ENCODE data around the gene CYP4F22.
"Not testable (repeated sequence)": the region's sequence is repeated elsewhere in the genome, so short reads cannot be mapped to it uniquely, and the experiment has no call there.

The CYP4F22 gene

DNA sequence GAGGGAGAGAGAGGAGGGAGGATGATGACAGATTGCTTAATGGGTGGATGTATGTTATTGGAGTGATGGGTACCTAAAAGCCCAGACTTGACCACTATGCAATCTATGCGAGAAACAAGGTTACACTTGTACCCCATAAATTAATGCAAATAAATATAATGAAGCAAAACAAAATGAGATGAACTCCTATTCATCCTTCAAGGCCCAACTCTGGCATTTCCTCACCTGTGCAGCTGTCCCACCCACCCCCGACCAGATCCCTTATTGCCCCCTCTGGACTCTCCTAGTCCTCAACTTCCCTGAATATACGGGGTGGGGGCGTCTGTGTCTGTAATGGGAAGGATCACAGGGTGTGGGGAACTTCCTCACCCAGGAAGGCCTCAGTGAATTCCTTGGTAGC lies 33.2 kb upstream of the CYP4F22 start:
- no peak overlapping the region for H3K23ac ChIP-seq (ENCODE audit: low read length)
- no peak overlapping the region for H3K27ac ChIP-seq (ENCODE audit: low read depth, low read length)
- H3K4ac ChIP-seq (ENCODE audit: low read depth, low read length): no peak overlapping the region
- no peaks in the 10 kb centered on the region for H3K79me1 ChIP-seq (ENCODE audit: low read length)
- H2AK5ac ChIP-seq (ENCODE audit: low read length): no peak overlapping the region
- no peak overlapping the region for H3K4me2 ChIP-seq (ENCODE audit: low read length)
- no peak overlapping the region for H3K56ac ChIP-seq (ENCODE audit: low read length)
- no peak overlapping the region for H2BK120ac ChIP-seq (ENCODE audit: low read depth, low read length)
- H3K18ac ChIP-seq (ENCODE audit: low read length): no peak overlapping the region
- no peak overlapping the region for H4K8ac ChIP-seq (ENCODE audit: low read depth, low read length)
- no peak overlapping the region for H2BK5ac ChIP-seq (ENCODE audit: low read length)
- WGBS (ENCODE audit: extremely low coverage, insufficient coverage, low lambda C conversion rate): no CpG with 5 or more reads among the region's 4 CpGs
- DNase-seq: no peak
- no peak overlapping the region for H3K9ac ChIP-seq (ENCODE audit: low read length)
- no peaks in the 10 kb centered on the region for H3K79me2 ChIP-seq (ENCODE audit: control insufficient read depth, insufficient read depth, low read length)
- H3K36me3 ChIP-seq (ENCODE audit: control insufficient read depth, insufficient read depth, low read length): no peaks in the 10 kb centered on the region
- no peaks in the 10 kb centered on the region for H3K4me1 ChIP-seq (ENCODE audit: control insufficient read depth, low read depth, low read length)
- no peaks in the 10 kb centered on the region for H3K27me3 ChIP-seq (ENCODE audit: insufficient read depth, low read length, poor library complexity)
- H3K4me3 ChIP-seq (ENCODE audit: low read length): no peak overlapping the region
- no peak overlapping the region for H4K5ac ChIP-seq (ENCODE audit: low read length)
- no peak overlapping the region for H2BK15ac ChIP-seq (replicated peaks; ENCODE audit: low read depth)

DNA sequence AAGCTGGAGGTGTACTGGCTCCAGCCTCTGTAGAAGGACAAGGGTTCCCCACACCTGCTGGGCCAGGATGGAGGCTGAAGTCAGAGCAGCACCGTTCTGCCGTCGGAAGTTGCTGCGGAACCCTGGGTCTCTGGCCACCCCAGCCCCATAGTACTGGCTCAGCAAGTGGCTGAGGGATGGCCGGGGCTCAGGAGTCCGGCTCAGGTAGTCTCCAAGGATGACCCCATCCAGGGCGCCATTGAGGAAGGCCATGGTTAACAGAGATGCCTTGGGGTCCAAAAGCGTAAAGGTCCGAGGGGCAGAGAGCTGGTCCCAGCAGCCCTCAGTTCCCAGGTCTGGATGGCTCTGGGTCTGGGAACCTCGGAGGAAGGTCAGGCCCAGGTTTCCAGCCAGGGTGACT lies 32.7 kb upstream of the CYP4F22 start:
- Histone ChIP-seq H4K8ac (ENCODE audit: low read depth, low read length) (no peak overlapping the region), H2BK120ac (ENCODE audit: low read depth, low read length) (no peak overlapping the region), H3K27me3 (ENCODE audit: insufficient read depth, low read length, poor library complexity) (no peaks in the 10 kb centered on the region), H3K4me3 (ENCODE audit: low read length) (no peak overlapping the region), H3K18ac (ENCODE audit: low read length) (no peak overlapping the region), H3K36me3 (ENCODE audit: control insufficient read depth, insufficient read depth, low read length) (no peaks in the 10 kb centered on the region), H3K9ac (ENCODE audit: low read length) (no peak overlapping the region), H3K56ac (ENCODE audit: low read length) (no peak overlapping the region), H3K23ac (ENCODE audit: low read length) (no peak overlapping the region), H3K79me1 (ENCODE audit: low read length) (no peaks in the 10 kb centered on the region), H4K5ac (ENCODE audit: low read length) (no peak overlapping the region), H2BK15ac (replicated peaks; ENCODE audit: low read depth) (no peak overlapping the region), H2AK5ac (ENCODE audit: low read length) (no peak overlapping the region), H2BK5ac (ENCODE audit: low read length) (no peak overlapping the region), H3K4me1 (ENCODE audit: control insufficient read depth, low read depth, low read length) (no peaks in the 10 kb centered on the region), H3K4ac (ENCODE audit: low read depth, low read length) (no peak overlapping the region), H3K79me2 (ENCODE audit: control insufficient read depth, insufficient read depth, low read length) (no peaks in the 10 kb centered on the region), H3K27ac (ENCODE audit: low read depth, low read length) (no peak overlapping the region), H3K4me2 (ENCODE audit: low read length) (no peak overlapping the region)
- no peak for DNase-seq
- no CpG with 5 or more reads among the region's 10 CpGs for WGBS (ENCODE audit: extremely low coverage, insufficient coverage, low lambda C conversion rate)

DNA sequence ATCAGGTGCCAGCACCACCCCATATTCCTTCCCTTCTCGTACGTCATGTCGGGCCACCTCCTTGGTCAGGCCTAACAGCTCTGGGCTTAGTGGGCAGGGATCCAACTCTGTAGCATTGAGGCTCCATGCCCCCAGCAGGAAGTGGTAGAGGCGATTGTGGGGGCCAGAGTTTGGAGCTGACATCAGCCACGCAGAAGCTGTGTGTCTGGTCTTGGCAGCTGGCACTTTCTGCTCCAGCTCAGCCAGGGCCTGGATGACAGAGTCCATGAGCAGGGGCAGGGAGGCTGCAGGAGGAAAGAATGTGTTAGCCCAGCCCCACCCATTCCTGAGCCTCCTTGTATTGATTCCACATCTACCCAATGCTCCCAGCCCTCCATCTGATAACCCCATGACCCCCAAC lies 32.0 kb upstream of the CYP4F22 start:
- no peak overlapping the region for H3K4me2 ChIP-seq (ENCODE audit: low read length)
- H2BK120ac ChIP-seq (ENCODE audit: low read depth, low read length): no peak overlapping the region
- no peak overlapping the region for H3K18ac ChIP-seq (ENCODE audit: low read length)
- DNase-seq: no peak
- no peaks in the 10 kb centered on the region for H3K79me2 ChIP-seq (ENCODE audit: control insufficient read depth, insufficient read depth, low read length)
- no peak overlapping the region for H2AK5ac ChIP-seq (ENCODE audit: low read length)
- no peak overlapping the region for H4K8ac ChIP-seq (ENCODE audit: low read depth, low read length)
- H3K56ac ChIP-seq (ENCODE audit: low read length): no peak overlapping the region
- H4K5ac ChIP-seq (ENCODE audit: low read length): no peak overlapping the region
- H2BK5ac ChIP-seq (ENCODE audit: low read length): no peak overlapping the region
- no CpG with 5 or more reads among the region's 5 CpGs for WGBS (ENCODE audit: extremely low coverage, insufficient coverage, low lambda C conversion rate)
- no peak overlapping the region for H3K9ac ChIP-seq (ENCODE audit: low read length)
- no peak overlapping the region for H3K4ac ChIP-seq (ENCODE audit: low read depth, low read length)
- no peak overlapping the region for H3K27ac ChIP-seq (ENCODE audit: low read depth, low read length)
- no peak overlapping the region for H3K23ac ChIP-seq (ENCODE audit: low read length)
- H3K27me3 ChIP-seq (ENCODE audit: insufficient read depth, low read length, poor library complexity): no peaks in the 10 kb centered on the region
- H2BK15ac ChIP-seq (replicated peaks; ENCODE audit: low read depth): no peak overlapping the region
- H3K4me1 ChIP-seq (ENCODE audit: control insufficient read depth, low read depth, low read length): no peaks in the 10 kb centered on the region
- H3K79me1 ChIP-seq (ENCODE audit: low read length): no peaks in the 10 kb centered on the region
- H3K4me3 ChIP-seq (ENCODE audit: low read length): no peak overlapping the region
- H3K36me3 ChIP-seq (ENCODE audit: control insufficient read depth, insufficient read depth, low read length): no peaks in the 10 kb centered on the region

DNA sequence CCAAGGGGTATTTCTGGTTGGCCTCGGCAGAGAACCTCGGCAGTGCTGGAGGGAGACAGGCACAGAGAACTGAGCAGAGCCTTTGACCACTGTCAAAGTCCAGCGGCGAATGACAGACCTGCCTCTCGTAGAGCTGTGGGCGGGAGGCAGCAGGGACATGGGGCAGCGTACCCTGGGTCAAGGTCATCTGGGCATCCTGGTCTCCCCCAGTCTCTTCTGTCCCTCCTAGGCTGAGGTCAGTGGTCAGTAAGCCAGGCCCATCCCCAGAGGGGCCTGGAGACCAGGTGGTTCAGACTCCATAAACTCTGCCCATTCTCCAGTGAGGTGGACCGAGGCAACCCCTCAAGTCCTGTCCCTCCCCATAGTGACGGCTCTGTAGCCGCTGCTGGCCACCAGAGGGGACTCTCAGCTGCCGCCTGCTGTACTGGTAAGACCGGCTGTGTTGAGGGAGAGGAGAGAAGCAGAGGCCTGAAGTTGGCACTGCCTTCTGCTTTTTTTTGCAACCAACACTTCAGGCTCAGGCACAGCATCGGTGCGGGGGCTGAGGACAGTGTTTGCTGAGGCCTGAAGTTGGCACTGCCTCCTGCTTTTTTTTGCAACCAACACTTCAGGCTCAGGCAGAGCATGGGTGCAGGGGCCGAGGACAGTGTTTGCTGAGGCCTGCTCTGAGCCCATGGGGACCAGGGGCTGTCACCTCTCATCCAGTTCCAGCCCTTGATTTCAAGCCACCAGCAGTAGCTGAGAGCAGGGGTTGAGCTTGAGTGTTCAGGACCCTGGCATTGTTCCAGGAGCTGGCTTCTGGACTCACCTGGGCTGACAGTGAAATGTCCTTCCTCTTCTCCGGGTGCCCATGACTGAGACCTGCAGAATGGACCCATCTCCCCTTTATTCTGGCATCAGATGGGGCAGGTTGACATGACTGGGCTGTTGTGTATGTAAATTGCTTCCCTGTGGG lies 28.7 kb upstream of the CYP4F22 start, which contains the start of gene PGLYRP2:
Gene PGLYRP2 (minus strand): TSS at position 111 of the 955 bp plus-strand sequence. CDS start 130 bp downstream, outside the sequence.
- H3K36me3 ChIP-seq (ENCODE audit: control insufficient read depth, insufficient read depth, low read length): no peaks in the 10 kb centered on the region
- no peak within 1 kb of the TSS for H2BK15ac ChIP-seq (replicated peaks; ENCODE audit: low read depth)
- no peak within 1 kb of the TSS for H2BK120ac ChIP-seq (ENCODE audit: low read depth, low read length)
- no peak within 1 kb of the TSS for H3K27ac ChIP-seq (ENCODE audit: low read depth, low read length)
- no peak within 1 kb of the TSS for H2AK5ac ChIP-seq (ENCODE audit: low read length)
- no peaks in the 10 kb centered on the region for H3K4me1 ChIP-seq (ENCODE audit: control insufficient read depth, low read depth, low read length)
- H4K5ac ChIP-seq (ENCODE audit: low read length): no peak within 1 kb of the TSS
- no peak within 1 kb of the TSS for H3K18ac ChIP-seq (ENCODE audit: low read length)
- H3K4me3 ChIP-seq (ENCODE audit: low read length): no peak within 1 kb of the TSS
- no peaks in the 10 kb centered on the region for H3K79me1 ChIP-seq (ENCODE audit: low read length)
- H3K56ac ChIP-seq (ENCODE audit: low read length): no peak within 1 kb of the TSS
- no peak within 1 kb of the TSS for H3K23ac ChIP-seq (ENCODE audit: low read length)
- DNase-seq: no peak
- H3K79me2 ChIP-seq (ENCODE audit: control insufficient read depth, insufficient read depth, low read length): no peaks in the 10 kb centered on the region
- no peak within 1 kb of the TSS for H3K4ac ChIP-seq (ENCODE audit: low read depth, low read length)
- H3K27me3 ChIP-seq (ENCODE audit: insufficient read depth, low read length, poor library complexity): no peaks in the 10 kb centered on the region
- no peak within 1 kb of the TSS for H2BK5ac ChIP-seq (ENCODE audit: low read length)
- H4K8ac ChIP-seq (ENCODE audit: low read depth, low read length): no peak within 1 kb of the TSS
- no peak within 1 kb of the TSS for H3K4me2 ChIP-seq (ENCODE audit: low read length)
- no CpG with 5 or more reads among the region's 16 CpGs for WGBS (ENCODE audit: extremely low coverage, insufficient coverage, low lambda C conversion rate)
- no peak within 1 kb of the TSS for H3K9ac ChIP-seq (ENCODE audit: low read length)

DNA sequence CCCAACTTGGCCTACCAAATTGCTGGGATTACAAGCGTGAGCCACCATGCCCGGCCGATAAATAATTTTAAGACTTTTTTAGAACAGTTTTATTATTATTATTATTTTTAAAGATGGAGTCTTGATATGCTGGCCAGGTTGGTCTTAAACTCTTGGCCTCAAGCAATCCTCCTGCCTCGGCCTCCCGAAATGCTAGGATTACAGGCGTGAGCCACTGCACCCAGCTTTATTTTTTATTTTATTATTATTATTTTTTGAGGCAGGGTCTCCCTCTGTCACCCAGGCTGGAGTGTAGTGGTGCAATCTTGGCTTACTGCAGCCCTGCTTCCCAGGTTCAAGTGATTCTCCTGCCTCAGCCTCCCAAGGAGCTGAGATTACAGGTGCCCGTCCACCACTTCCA lies 27.3 kb upstream of the CYP4F22 start:
- H3K27ac ChIP-seq (ENCODE audit: low read depth, low read length); H3K79me2 ChIP-seq (ENCODE audit: control insufficient read depth, insufficient read depth, low read length); DNase-seq; H3K56ac ChIP-seq (ENCODE audit: low read length); H3K4me3 ChIP-seq (ENCODE audit: low read length); H2AK5ac ChIP-seq (ENCODE audit: low read length); H3K4ac ChIP-seq (ENCODE audit: low read depth, low read length); H4K8ac ChIP-seq (ENCODE audit: low read depth, low read length); H2BK5ac ChIP-seq (ENCODE audit: low read length); H3K36me3 ChIP-seq (ENCODE audit: control insufficient read depth, insufficient read depth, low read length); H3K4me1 ChIP-seq (ENCODE audit: control insufficient read depth, low read depth, low read length); H3K18ac ChIP-seq (ENCODE audit: low read length); H4K5ac ChIP-seq (ENCODE audit: low read length); H2BK15ac ChIP-seq (replicated peaks; ENCODE audit: low read depth); H2BK120ac ChIP-seq (ENCODE audit: low read depth, low read length); H3K9ac ChIP-seq (ENCODE audit: low read length); H3K79me1 ChIP-seq (ENCODE audit: low read length); H3K4me2 ChIP-seq (ENCODE audit: low read length); H3K27me3 ChIP-seq (ENCODE audit: insufficient read depth, low read length, poor library complexity); H3K23ac ChIP-seq (ENCODE audit: low read length): not testable (repeated sequence)
- WGBS (ENCODE audit: extremely low coverage, insufficient coverage, low lambda C conversion rate): no CpG with 5 or more reads among the region's 7 CpGs
